Gastrocnemius medialis (tissue), 4 donors: ENCODE data around the gene MRPL43. TPM values are rescaled to one million over a fixed set of nuclear protein-coding genes. Genes with fewer than 3 reads are reported as not detected.

Experiments used
- ATAC-seq, 2 donors: fragments of 150-250 bp; one replicate each; pipeline ENCODE4 v1.9.1; 2016
- DNase-seq, 2 donors: peaks; one replicate each; pipeline ENCODE4 v3.0.0-alpha.2; 2019
- H3K27ac ChIP-seq, 4 donors: fragments of 200-600 bp; sonication (generic); 1 replicate in 1 of 4; 2 replicates in 3 of 4; pipeline ENCODE4 v1.5.1; 2016 to 2018; ENCODE audit warnings: mild to moderate bottlenecking in 2 of 4, moderate library complexity in 1 of 4
- H3K27me3 ChIP-seq, 3 donors: fragments of 200-600 bp; sonication (generic) in 2 of 3; 1 replicate in 1 of 3; 2 replicates in 2 of 3; pipeline versions ENCODE4 v1.5.1 to v1.6.0; 2016 to 2019; ENCODE audit warnings: mild to moderate bottlenecking in 1 of 3, moderate library complexity in 1 of 3
- H3K36me3 ChIP-seq, 2 donors: fragments of 200-600 bp; sonication (generic) in 1 of 2; one replicate each; pipeline ENCODE4 v1.5.1; 2017 to 2018
- H3K4me1 ChIP-seq, 2 donors: fragments of 200-600 bp; sonication (generic) in 1 of 2; one replicate each; pipeline ENCODE4 v1.5.1; 2016 to 2017; ENCODE audit warnings: mild to moderate bottlenecking in 2 of 2
- H3K4me3 ChIP-seq, 4 donors: fragments of 200-600 bp; sonication (generic) in 3 of 4; 1 replicate in 1 of 4; 2 replicates in 3 of 4; pipeline ENCODE4 v1.5.1; 2016 to 2019; ENCODE audit warnings: mild to moderate bottlenecking in 2 of 4
- H3K9me3 ChIP-seq, 3 donors: fragments of 200-600 bp; sonication (generic) in 2 of 3; 1 replicate in 1 of 3; 2 replicates in 2 of 3; pipeline ENCODE4 v1.5.1; 2016 to 2019
- POLR2A ChIP-seq, 2 donors: fragments of 450-650 bp; IDR thresholded peaks; one replicate each; pipeline ENCODE4 v1.6.1; 2017; ENCODE audit warnings: antibody characterized with exemption in 2 of 2, mild to moderate bottlenecking in 2 of 2, moderate library complexity in 2 of 2
- in situ Hi-C, 4 donors: fragments of 200-750 bp; cut with MboI; loops; one replicate each; pipeline versions ENCODE4 v1.15.0 to v1.8.0; 2017; ENCODE audit warnings: low sequenced_read_pairs in 4 of 4
- intact Hi-C: fragments of 100-400 bp; cut with DNase I; formaldehyde crosslinking; loops from one replicate; pipeline ENCODE4 v1.15.1; 2023; ENCODE audit warnings: low total_unique reads
- total RNA-seq, 4 donors: library from RNA; depleted of rRNA; stranded (reverse); fragments of >200 nt; gene quantifications; one replicate each; pipeline versions ENCODE4 v1.1.0 to v1.2.3, GENCODE V29; 2016
- TF ChIP-seq, protein P1 (sequence below), 5 experiments: fragments of 450-650 bp in 3 of 5; fragments of 200-600 bp in 2 of 5; sonication (generic) in 2 of 5; IDR thresholded peaks in 4 of 5; conservative IDR thresholded peaks in 1 of 5; 1 replicate in 4 of 5; 2 replicates in 1 of 5; pipeline ENCODE4 v1.5.1; 2016 to 2019; ENCODE audit warnings: antibody characterized with exemption in 5 of 5, mild to moderate bottlenecking in 3 of 5, moderate library complexity in 3 of 5

Gene MRPL43
- total RNA-seq, 4 donors from 2014 or later: 83.3 to 129 (median 92.5) TPM

DNA sequence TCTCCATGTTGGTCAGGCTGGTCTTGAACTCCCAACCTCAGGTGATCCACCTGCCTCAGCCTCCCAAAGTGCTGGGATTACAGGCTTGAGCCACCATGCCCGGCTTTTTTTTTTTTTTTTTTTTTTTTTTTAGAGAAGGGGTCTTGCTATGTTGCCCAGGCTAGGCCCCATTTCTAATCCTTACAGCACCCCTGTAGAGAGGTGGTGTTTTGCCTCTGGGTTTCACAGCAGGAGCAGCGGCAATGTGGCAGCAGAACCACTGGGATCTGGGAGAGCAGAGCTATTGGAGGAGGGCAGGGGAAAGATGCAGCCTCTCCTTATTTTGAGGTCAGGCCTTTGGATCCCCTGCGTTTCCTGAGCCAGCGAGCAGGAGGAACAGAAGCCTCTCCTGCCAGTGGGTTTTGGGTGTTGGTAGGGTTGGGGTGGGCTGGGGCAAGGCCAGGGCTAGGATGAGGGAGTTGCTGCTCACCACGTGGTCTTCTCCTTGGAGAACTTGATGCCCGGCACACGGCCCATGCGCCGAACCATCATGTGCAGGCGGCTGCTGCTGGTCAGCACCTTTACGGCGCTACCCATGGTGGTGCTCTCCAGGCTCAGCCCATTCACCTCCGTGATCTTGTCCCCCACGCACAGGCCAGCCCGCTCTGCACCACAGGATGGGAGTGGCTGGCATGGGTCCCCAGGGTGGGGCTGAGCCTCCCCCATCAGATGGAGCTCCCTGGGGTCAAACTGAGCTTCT, 35.8 kb upstream of the MRPL43 start:
- Histone ChIP-seq H3K27me3 (no peaks in the 10 kb centered on the region), H3K4me1 (no peaks in the 10 kb centered on the region), H3K36me3 (no peaks in the 10 kb centered on the region), H3K9me3 (no peaks in the 10 kb centered on the region), H3K4me3 (no peak overlapping the region), H3K27ac (no peak overlapping the region)
- no peak for TF ChIP-seq POLR2A (IDR thresholded peaks at IDR 0.05)
- TF ChIP-seq, protein P1, sequence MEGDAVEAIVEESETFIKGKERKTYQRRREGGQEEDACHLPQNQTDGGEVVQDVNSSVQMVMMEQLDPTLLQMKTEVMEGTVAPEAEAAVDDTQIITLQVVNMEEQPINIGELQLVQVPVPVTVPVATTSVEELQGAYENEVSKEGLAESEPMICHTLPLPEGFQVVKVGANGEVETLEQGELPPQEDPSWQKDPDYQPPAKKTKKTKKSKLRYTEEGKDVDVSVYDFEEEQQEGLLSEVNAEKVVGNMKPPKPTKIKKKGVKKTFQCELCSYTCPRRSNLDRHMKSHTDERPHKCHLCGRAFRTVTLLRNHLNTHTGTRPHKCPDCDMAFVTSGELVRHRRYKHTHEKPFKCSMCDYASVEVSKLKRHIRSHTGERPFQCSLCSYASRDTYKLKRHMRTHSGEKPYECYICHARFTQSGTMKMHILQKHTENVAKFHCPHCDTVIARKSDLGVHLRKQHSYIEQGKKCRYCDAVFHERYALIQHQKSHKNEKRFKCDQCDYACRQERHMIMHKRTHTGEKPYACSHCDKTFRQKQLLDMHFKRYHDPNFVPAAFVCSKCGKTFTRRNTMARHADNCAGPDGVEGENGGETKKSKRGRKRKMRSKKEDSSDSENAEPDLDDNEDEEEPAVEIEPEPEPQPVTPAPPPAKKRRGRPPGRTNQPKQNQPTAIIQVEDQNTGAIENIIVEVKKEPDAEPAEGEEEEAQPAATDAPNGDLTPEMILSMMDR (IDR thresholded peaks at IDR 0.05 in 4 of 5, conservative IDR thresholded peaks at IDR 0.05 in 1 of 5): no peak
- in situ Hi-C loops (no loop called here), intact Hi-C loops (no loop called here)
- DNase-seq (no peak), ATAC-seq (no peak)

DNA sequence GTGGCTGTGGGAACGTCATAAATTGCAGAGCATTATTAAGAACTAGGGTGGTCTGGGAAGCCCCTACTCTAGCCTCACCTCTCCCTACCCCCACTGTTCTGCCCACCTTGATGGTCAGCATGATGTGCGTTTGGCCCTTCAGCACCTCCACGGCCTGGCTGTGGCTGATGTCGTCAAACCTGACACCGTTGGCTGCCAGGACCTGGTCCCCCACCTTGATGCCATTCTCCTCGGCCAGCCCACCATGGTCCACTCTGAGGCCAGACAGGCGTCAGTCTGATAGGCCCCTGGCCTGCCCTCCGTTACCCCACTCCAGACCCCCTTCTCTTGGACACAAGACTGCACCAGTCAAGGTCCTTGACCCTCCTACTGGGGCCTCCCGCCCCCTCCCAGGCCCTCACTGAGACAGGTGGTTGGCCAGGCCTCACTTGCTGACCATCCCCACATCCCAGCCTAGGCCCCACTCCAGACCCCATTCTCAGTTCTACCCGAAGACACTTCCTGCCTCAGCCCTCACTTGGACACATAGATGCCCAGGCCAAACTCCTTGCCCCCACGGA, 34.5 kb upstream of the MRPL43 start:
- H3K27me3 ChIP-seq: no peaks in the 10 kb centered on the region
- TF ChIP-seq, protein P1 (IDR thresholded peaks at IDR 0.05 in 4 of 5, conservative IDR thresholded peaks at IDR 0.05 in 1 of 5): no peak
- no peak for TF ChIP-seq POLR2A (IDR thresholded peaks at IDR 0.05)
- no peak for ATAC-seq
- DNase-seq: no peak
- in situ Hi-C loops: no loop called here
- no peak overlapping the region for H3K27ac ChIP-seq
- H3K4me3 ChIP-seq: no peak overlapping the region
- no peaks in the 10 kb centered on the region for H3K4me1 ChIP-seq
- intact Hi-C loops: no loop called here
- no peaks in the 10 kb centered on the region for H3K9me3 ChIP-seq
- H3K36me3 ChIP-seq: no peaks in the 10 kb centered on the region

DNA sequence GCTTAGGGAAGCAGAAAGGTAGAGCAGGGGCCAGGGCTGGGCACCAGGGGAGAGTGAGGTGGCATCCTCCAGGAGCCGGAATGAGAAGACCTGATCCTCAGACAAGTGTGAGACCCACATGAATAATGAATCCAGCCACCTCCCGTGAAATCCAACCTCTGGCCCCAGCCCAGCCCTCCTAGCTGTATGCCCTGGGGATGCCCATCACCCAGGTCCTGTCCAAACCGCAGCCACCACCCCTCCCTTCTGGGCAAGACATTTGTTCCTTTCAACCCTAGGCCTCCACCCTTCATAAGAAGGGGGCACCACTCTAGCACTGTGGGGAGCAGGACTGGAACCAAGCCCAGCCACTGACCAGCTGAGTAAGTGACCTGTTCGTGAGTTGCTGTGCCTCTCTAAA, 33.9 kb upstream of the MRPL43 start:
- intact Hi-C loops (no loop called here), in situ Hi-C loops (no loop called here)
- no peak for DNase-seq
- TF ChIP-seq, protein P1 (IDR thresholded peaks at IDR 0.05 in 4 of 5, conservative IDR thresholded peaks at IDR 0.05 in 1 of 5): no peak
- no peak for TF ChIP-seq POLR2A (IDR thresholded peaks at IDR 0.05)
- no peaks in the 10 kb centered on the region for H3K9me3 ChIP-seq
- no peaks in the 10 kb centered on the region for H3K27me3 ChIP-seq
- no peak overlapping the region for H3K4me3 ChIP-seq
- H3K36me3 ChIP-seq: no peaks in the 10 kb centered on the region
- no peaks in the 10 kb centered on the region for H3K4me1 ChIP-seq
- H3K27ac ChIP-seq: no peak overlapping the region
- no peak for ATAC-seq

DNA sequence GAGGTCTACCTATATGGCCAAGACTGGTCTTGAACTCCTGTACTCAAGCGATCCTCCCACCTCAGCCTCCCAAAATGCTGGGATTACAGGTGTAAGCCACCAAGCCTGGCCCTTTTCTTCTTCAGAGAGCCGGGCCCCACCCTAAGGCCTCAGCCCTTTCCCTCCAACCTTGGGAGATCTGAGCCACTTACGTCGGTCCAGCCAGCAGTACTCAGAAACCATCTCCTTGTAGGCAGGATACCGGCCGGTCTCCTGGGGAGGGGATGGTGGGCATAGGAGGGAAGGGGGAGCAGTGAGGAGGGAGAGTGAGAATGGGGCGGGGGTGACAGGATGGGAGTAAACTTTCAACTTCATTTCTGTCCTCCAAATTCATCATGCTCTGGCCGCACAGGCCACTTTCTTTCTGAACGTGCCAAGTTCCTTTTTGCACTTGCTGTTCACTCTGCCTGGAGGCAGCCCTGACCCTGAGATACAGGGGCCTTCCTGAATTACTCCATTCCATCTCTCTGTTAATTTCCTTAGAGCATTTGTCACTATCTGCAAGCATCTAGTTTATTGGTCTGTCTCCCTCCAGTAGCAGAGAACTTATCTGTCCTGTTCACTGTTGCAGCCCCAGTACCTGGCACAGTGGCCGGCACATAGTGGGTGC, 33.3 kb upstream of the MRPL43 start:
- Histone ChIP-seq H3K4me3 (no peak overlapping the region), H3K9me3 (no peaks in the 10 kb centered on the region), H3K27ac (no peak overlapping the region), H3K4me1 (no peaks in the 10 kb centered on the region), H3K27me3 (no peaks in the 10 kb centered on the region), H3K36me3 (no peaks in the 10 kb centered on the region)
- no peak for DNase-seq
- in situ Hi-C loops: no loop called here
- intact Hi-C loops: no loop called here
- no peak for TF ChIP-seq POLR2A (IDR thresholded peaks at IDR 0.05)
- TF ChIP-seq, protein P1 (IDR thresholded peaks at IDR 0.05 in 4 of 5, conservative IDR thresholded peaks at IDR 0.05 in 1 of 5): no peak
- ATAC-seq: no peak
